GM23338 (cell line): ENCODE data around the gene CCDC57. TPM values are rescaled to one million over a fixed set of nuclear protein-coding genes. Genes with fewer than 3 reads are reported as not detected.

ENCODE experiments used
- ATAC-seq: fragments of 200-7000 bp; cut with Tn5 transposase; 3 replicates; pipeline ENCODE4 v1.9.1; 2020
- DNase-seq: peaks from one replicate; pipeline ENCODE4 v3.0.0-alpha.2; 2015; ENCODE audit warnings: low spot score
- H2AFZ ChIP-seq: fragments of 200-600 bp; sonication (generic); 2 replicates; pipeline ENCODE4 v1.8.0; 2016; ENCODE audit warnings: antibody characterized with exemption, mild to moderate bottlenecking, moderate library complexity
- H3F3A ChIP-seq: fragments of 200-600 bp; sonication (generic); replicated peaks from 2 replicates; pipeline ENCODE4 v1.8.0; 2017; ENCODE audit warnings: antibody characterized with exemption, mixed run types, low read depth
- H3K27ac ChIP-seq: fragments of 200-600 bp; sonication (generic); 2 replicates; pipeline ENCODE4 v1.6.1; 2016; ENCODE audit warnings: low read depth
- H3K27me3 ChIP-seq: fragments of 200-600 bp; sonication (generic); 2 replicates; pipeline ENCODE4 v1.8.0; 2016; ENCODE audit warnings: mild to moderate bottlenecking, mixed run types, moderate library complexity; ENCODE audit not compliant: insufficient read depth
- H3K36me3 ChIP-seq: fragments of 200-600 bp; sonication (generic); 2 replicates; pipeline ENCODE4 v1.8.0; 2016; ENCODE audit warnings: mild to moderate bottlenecking; ENCODE audit not compliant: insufficient read depth
- H3K4me1 ChIP-seq: fragments of 200-600 bp; sonication (generic); 2 replicates; pipeline ENCODE4 v1.8.0; 2016; ENCODE audit warnings: mild to moderate bottlenecking, moderate library complexity; ENCODE audit not compliant: insufficient read depth
- H3K4me2 ChIP-seq: fragments of 200-600 bp; sonication (generic); 2 replicates; pipeline ENCODE4 v1.7.1; 2017; ENCODE audit warnings: mixed run types
- H3K4me3 ChIP-seq: fragments of 200-600 bp; sonication (generic); 2 replicates; pipeline ENCODE4 v1.6.1; 2016; ENCODE audit warnings: mixed run types
- H3K79me2 ChIP-seq: fragments of 200-600 bp; sonication (generic); replicated peaks from 2 replicates; pipeline ENCODE4 v1.8.0; 2017; ENCODE audit warnings: mild to moderate bottlenecking; ENCODE audit not compliant: insufficient read depth
- H3K9me2 ChIP-seq: fragments of 200-600 bp; sonication (generic); 2 replicates; pipeline ENCODE4 v1.8.0; 2017; ENCODE audit not compliant: insufficient read depth
- H4K20me1 ChIP-seq: fragments of 200-600 bp; sonication (generic); replicated peaks from 2 replicates; pipeline ENCODE4 v1.8.0; 2017; ENCODE audit warnings: mild to moderate bottlenecking; ENCODE audit not compliant: insufficient read depth
- H3K27ac Mint-ChIP-seq: 2 replicates; pipeline ENCODE4 v1.8.0; 2020; ENCODE audit warnings: inconsistent platforms, mild to moderate bottlenecking, moderate library complexity, mixed read lengths
- H3K27me3 Mint-ChIP-seq: 3 replicates; pipeline ENCODE4 v1.8.0; 2022; ENCODE audit warnings: low read depth, mild to moderate bottlenecking, moderate library complexity, mixed read lengths, inconsistent platforms; ENCODE audit not compliant: insufficient read depth, poor library complexity
- H3K36me3 Mint-ChIP-seq: 3 replicates; pipeline ENCODE4 v1.8.0; 2021; ENCODE audit warnings: low read depth, mild to moderate bottlenecking, inconsistent platforms, moderate library complexity, mixed read lengths
- H3K4me1 Mint-ChIP-seq: 3 replicates; pipeline ENCODE4 v1.8.0; 2020; ENCODE audit warnings: mild to moderate bottlenecking, inconsistent platforms, mixed read lengths
- H3K4me3 Mint-ChIP-seq: 3 replicates; pipeline ENCODE4 v1.8.0; 2021; ENCODE audit warnings: moderate library complexity, mild to moderate bottlenecking, inconsistent platforms, mixed read lengths
- H3K9me3 Mint-ChIP-seq: 3 replicates; pipeline ENCODE4 v1.8.0; 2020; ENCODE audit warnings: moderate library complexity, mild to moderate bottlenecking, inconsistent platforms, mixed read lengths
- EZH2 ChIP-seq: fragments of 200-600 bp; sonication (generic); IDR thresholded peaks from one replicate; pipeline ENCODE4 v1.8.0; 2017; ENCODE audit warnings: antibody characterized with exemption, mild to moderate bottlenecking, low read depth; ENCODE audit not compliant: unreplicated experiment
- EZH2phosphoT487 ChIP-seq: fragments of 200-600 bp; sonication (generic); IDR thresholded peaks from one replicate; pipeline ENCODE4 v1.8.1; 2018; ENCODE audit warnings: antibody characterized with exemption; ENCODE audit not compliant: unreplicated experiment
- JUNB ChIP-seq: IDR thresholded peaks from one replicate; pipeline ENCODE4 v1.6.1; 2016; ENCODE audit warnings: antibody characterized with exemption; ENCODE audit not compliant: unreplicated experiment
- REST ChIP-seq: IDR thresholded peaks from one replicate; pipeline ENCODE4 v1.6.1; 2018; ENCODE audit warnings: antibody characterized with exemption; ENCODE audit not compliant: unreplicated experiment
- ZNF462 ChIP-seq: fragments of 250-450 bp; sonication (Bioruptor Pico); IDR thresholded peaks from 2 replicates; pipeline ENCODE4 v1.5.0; 2020; ENCODE audit warnings: mild to moderate bottlenecking, moderate library complexity
- polyA plus RNA-seq: library from polyadenylated mRNA; unstranded; fragments of >200 nt; fragmentation: Nextera tagmentation; extraction: Ambion mirVana; gene quantifications from 2 replicates; pipeline ENCODE4 v1.2.1, GENCODE V29; 2016
- total RNA-seq: library from RNA; depleted of rRNA; stranded (reverse); fragments of >200 nt; shearing (Covaris generic); gene quantifications from 2 replicates; pipeline ENCODE4 v1.2.3, GENCODE V29; 2014

The CCDC57 gene
- total and polyA plus RNA-seq, 2 experiments from 2014 or later, result 7.0 to 16.3 TPM

GRCh38 chr17:82160075-82160474 is 52.6 kb downstream of the CCDC57 start (continued):
- TF ChIP-seq REST, result no peak
- no peak for TF ChIP-seq EZH2phosphoT487

GRCh38 chr17:82158825-82159224 is 53.8 kb downstream of the CCDC57 start:
- ATAC-seq, result no peak

More at GRCh38 chr17:82158825-82159224, 53.8 kb downstream of the CCDC57 start:
- Mint-ChIP-seq H3K4me3 (no peak overlapping the region), H3K4me1 (no peaks in the 10 kb centered on the region), H3K36me3 (peaks cover 6% of the 10 kb centered on the region; the same call in 2 of the 3 replicates), H3K27ac (no peak overlapping the region), H3K9me3 (no peaks in the 10 kb centered on the region), H3K27me3 (peaks cover 8% of the 10 kb centered on the region)
- Histone ChIP-seq H3K4me2 (no peak overlapping the region), H2AFZ (no peak overlapping the region), H3K9me2 (no peaks in the 10 kb centered on the region), H3K36me3 (no peaks in the 10 kb centered on the region), H3K4me3 (no peak overlapping the region), H3K27me3 (no peaks in the 10 kb centered on the region), H3K79me2 (no peaks in the 10 kb centered on the region), H3F3A (no peaks in the 10 kb centered on the region), H4K20me1 (no peaks in the 10 kb centered on the region), H3K4me1 (no peaks in the 10 kb centered on the region), H3K27ac (no peak overlapping the region)
- TF ChIP-seq JUNB (no peak), ZNF462 (CRISPR knock-in tag) (no peak), EZH2 (no peak)
- no peak for DNase-seq
